WTC11 (cell line): ENCODE data around the gene UTS2B. TPM values are rescaled to one million over a fixed set of nuclear protein-coding genes. Genes with fewer than 3 reads are reported as not detected.

Source experiments
- ATAC-seq: fragments of 200-7000 bp; cut with Tn5 transposase; 2 replicates; pipeline ENCODE4 v1.10.0; 2021; ENCODE audit warnings: mild to moderate bottlenecking, moderate library complexity
- CTCF ChIA-PET: fragments of 300-600 bp; sonication (Branson Sonifier 250); formaldehyde crosslinking; loops from one replicate; lab custom pipeline; 2021; ENCODE audit warnings: antibody characterized with exemption; lab: Charles Lee
- POLR2A ChIA-PET: fragments of 350-600 bp; sonication (Branson Sonifier 250); formaldehyde crosslinking; loops from one replicate; lab custom pipeline; 2021; ENCODE audit warnings: antibody characterized with exemption; lab: Charles Lee
- DNase-seq: peaks from one replicate; pipeline ENCODE4 v3.0.0; 2021; ENCODE audit warnings: low spot score
- H3K27ac Mint-ChIP-seq: 2 replicates; pipeline ENCODE4 v1.8.0; 2021; ENCODE audit warnings: mixed read lengths
- H3K27me3 Mint-ChIP-seq: 2 replicates; pipeline ENCODE4 v1.8.0; 2021; ENCODE audit warnings: low read depth, mild to moderate bottlenecking, moderate library complexity, mixed read lengths
- H3K36me3 Mint-ChIP-seq: 2 replicates; pipeline ENCODE4 v1.8.0; 2021; ENCODE audit warnings: mixed read lengths
- H3K4me1 Mint-ChIP-seq: 2 replicates; pipeline ENCODE4 v1.8.0; 2022; ENCODE audit warnings: mixed read lengths
- H3K4me3 Mint-ChIP-seq: 2 replicates; pipeline ENCODE4 v1.8.0; 2021; ENCODE audit warnings: mild to moderate bottlenecking, moderate library complexity, mixed read lengths
- H3K9me3 Mint-ChIP-seq: 2 replicates; pipeline ENCODE4 v1.8.0; 2021; ENCODE audit warnings: mixed read lengths
- AFF4 ChIP-seq: sonication (generic); formaldehyde crosslinking; IDR thresholded peaks from 2 replicates; pipeline ENCODE4 v1.8.1; 2023; ENCODE audit warnings: mild to moderate bottlenecking, missing genetic modification reagents, borderline replicate concordance
- ARID4B ChIP-seq: sonication (generic); formaldehyde crosslinking; IDR thresholded peaks from 2 replicates; pipeline ENCODE4 v1.8.0; 2023; ENCODE audit warnings: missing genetic modification reagents, mild to moderate bottlenecking, borderline replicate concordance
- ATF1 ChIP-seq: sonication (generic); formaldehyde crosslinking; IDR thresholded peaks from 2 replicates; pipeline ENCODE4 v1.8.1; 2023; ENCODE audit warnings: mild to moderate bottlenecking, moderate library complexity, missing genetic modification reagents
- CBFB ChIP-seq: sonication (generic); formaldehyde crosslinking; IDR thresholded peaks from 2 replicates; pipeline ENCODE4 v1.8.1; 2022; ENCODE audit warnings: mild to moderate bottlenecking, low read depth, missing genetic modification reagents
- CREB1 ChIP-seq: sonication (generic); formaldehyde crosslinking; IDR thresholded peaks from 2 replicates; pipeline ENCODE4 v1.8.0; 2023; ENCODE audit warnings: mild to moderate bottlenecking, missing genetic modification reagents
- EMX1 ChIP-seq: fragments of 250-450 bp; sonication (Bioruptor Pico); IDR thresholded peaks from 2 replicates; pipeline ENCODE4 v1.8.0; 2021; ENCODE audit warnings: mild to moderate bottlenecking
- FOXJ3 ChIP-seq: sonication (generic); formaldehyde crosslinking; IDR thresholded peaks from 2 replicates; pipeline ENCODE4 v1.9.0; 2021; ENCODE audit warnings: missing genetic modification reagents, mild to moderate bottlenecking, borderline replicate concordance
- GRHL2 ChIP-seq: fragments of 250-450 bp; sonication (Bioruptor Pico); IDR thresholded peaks from 2 replicates; pipeline ENCODE4 v1.8.0; 2022; ENCODE audit warnings: mild to moderate bottlenecking, moderate library complexity; ENCODE audit not compliant: insufficient replicate concordance, severe bottlenecking
- GTF2I ChIP-seq: fragments of 250-450 bp; sonication (Bioruptor Pico); conservative IDR thresholded peaks from 2 replicates; pipeline ENCODE4 v1.4.0; 2021; ENCODE audit warnings: mild to moderate bottlenecking
- KAT7 ChIP-seq: sonication (generic); formaldehyde crosslinking; IDR thresholded peaks from 2 replicates; pipeline ENCODE4 v1.8.1; 2023; ENCODE audit warnings: missing genetic modification reagents, mild to moderate bottlenecking, borderline replicate concordance
- NFE2L1 ChIP-seq: sonication (generic); formaldehyde crosslinking; IDR thresholded peaks from 2 replicates; pipeline ENCODE4 v1.8.1; 2023; ENCODE audit warnings: missing genetic modification reagents
- NR1H2 ChIP-seq: sonication (generic); formaldehyde crosslinking; IDR thresholded peaks from 2 replicates; pipeline ENCODE4 v1.9.0; 2021; ENCODE audit warnings: mild to moderate bottlenecking, moderate library complexity, missing genetic modification reagents
- PREB ChIP-seq: sonication (generic); formaldehyde crosslinking; IDR thresholded peaks from 2 replicates; pipeline ENCODE4 v1.8.1; 2022; ENCODE audit warnings: mild to moderate bottlenecking, missing genetic modification reagents, moderate library complexity, borderline replicate concordance
- RELA ChIP-seq: sonication (generic); formaldehyde crosslinking; IDR thresholded peaks from 2 replicates; pipeline ENCODE4 v1.8.1; 2022; ENCODE audit warnings: missing genetic modification reagents, mild to moderate bottlenecking, borderline replicate concordance
- RORB ChIP-seq: fragments of 250-450 bp; sonication (Bioruptor Pico); IDR thresholded peaks from 2 replicates; pipeline ENCODE4 v1.9.0; 2021; ENCODE audit warnings: mild to moderate bottlenecking
- TCF7 ChIP-seq: sonication (generic); formaldehyde crosslinking; IDR thresholded peaks from 2 replicates; pipeline ENCODE4 v1.8.0; 2022; ENCODE audit warnings: mild to moderate bottlenecking, low read depth, missing genetic modification reagents, moderate library complexity
- TEAD4 ChIP-seq: sonication (generic); formaldehyde crosslinking; IDR thresholded peaks from 2 replicates; pipeline ENCODE4 v1.8.0; 2022; ENCODE audit warnings: mild to moderate bottlenecking, missing genetic modification reagents
- ZNF138 ChIP-seq: sonication (generic); formaldehyde crosslinking; conservative IDR thresholded peaks from 2 replicates; pipeline ENCODE4 v1.8.1; 2022; ENCODE audit warnings: mild to moderate bottlenecking, moderate library complexity, missing genetic modification reagents
- ZNF263 ChIP-seq: sonication (generic); formaldehyde crosslinking; IDR thresholded peaks from 2 replicates; pipeline ENCODE4 v1.8.1; 2022; ENCODE audit warnings: low read depth, mild to moderate bottlenecking, moderate library complexity, missing genetic modification reagents
- ZNF317 ChIP-seq: sonication (generic); formaldehyde crosslinking; IDR thresholded peaks from 2 replicates; pipeline ENCODE4 v1.8.1; 2023; ENCODE audit warnings: low read depth, mild to moderate bottlenecking, moderate library complexity, missing genetic modification reagents, borderline replicate concordance
- ZNF671 ChIP-seq: fragments of 250-450 bp; sonication (Bioruptor Pico); IDR thresholded peaks from 2 replicates; pipeline ENCODE4 v1.8.0; 2021; ENCODE audit warnings: mild to moderate bottlenecking
- ZSCAN18 ChIP-seq: fragments of 250-450 bp; sonication (Bioruptor Pico); IDR thresholded peaks from 2 replicates; pipeline ENCODE4 v2.1.2; 2022; ENCODE audit warnings: mild to moderate bottlenecking, moderate library complexity
- total RNA-seq: library from RNA; stranded (reverse); gene quantifications from 3 replicates; pipeline ENCODE4 v1.2.3, GENCODE V29; 2021

Gene UTS2B
- total RNA-seq, 1 experiment from 2014 or later, result not detected

- ATAC-seq (no peak), DNase-seq (no peak)
- Mint-ChIP-seq H3K4me3 (no peak overlapping the region), H3K36me3 (peaks cover 21% of the 10 kb centered on the region), H3K27ac (peak overlapping the region; percentile 40), H3K27me3 (no peaks in the 10 kb centered on the region), H3K9me3 (no peaks in the 10 kb centered on the region), H3K4me1 (peaks cover 79% of the 10 kb centered on the region)
- TF ChIP-seq NFE2L1 (CRISPR knock-in tag), result no peak
- TF ChIP-seq KAT7 (CRISPR knock-in tag), result no peak
- no peak for TF ChIP-seq RELA (CRISPR knock-in tag)
- TF ChIP-seq ATF1 (CRISPR knock-in tag), result no peak
- TF ChIP-seq AFF4 (CRISPR knock-in tag), result no peak
- POLR2A ChIA-PET, result no interaction called here
- CTCF ChIA-PET, result interaction anchor here (1.2 kb wide), 1 partner anchor 119 kb away, joined by 3 read pairs; no protein-coding TSS in a partner anchor
Observed at GRCh38 chr3:191363221-191363620, 32.9 kb upstream of the UTS2B start.

GRCh38 chr3:191362524-191363090, 32.3 kb upstream of the UTS2B start:
- ATAC-seq (no peak), DNase-seq (no peak)
- no peak overlapping the region for H3K27ac Mint-ChIP-seq
- H3K4me3 Mint-ChIP-seq, result no peak overlapping the region
- TF ChIP-seq NFE2L1 (CRISPR knock-in tag) (no peak), GTF2I (CRISPR knock-in tag) (no peak), EMX1 (CRISPR knock-in tag) (no peak), PREB (CRISPR knock-in tag) (no peak), ZNF671 (CRISPR knock-in tag) (no peak)
- ChIA-PET POLR2A (no interaction called here), CTCF (interaction anchor here (1.2 kb wide), 1 partner anchor 118 kb away, joined by 3 read pairs; no protein-coding TSS in a partner anchor)
- peaks cover 21% of the 10 kb centered on the region for H3K36me3 Mint-ChIP-seq
- no peaks in the 10 kb centered on the region for H3K27me3 Mint-ChIP-seq
- H3K9me3 Mint-ChIP-seq, result no peaks in the 10 kb centered on the region
- peaks cover 80% of the 10 kb centered on the region for H3K4me1 Mint-ChIP-seq

- H3K27ac Mint-ChIP-seq, result no peak overlapping the region
- no peak for TF ChIP-seq ZNF263
- TF ChIP-seq TCF7 (CRISPR knock-in tag), result no peak
- no peak for TF ChIP-seq ARID4B (CRISPR knock-in tag)
- TF ChIP-seq TEAD4 (CRISPR knock-in tag), result no peak
- no peak for TF ChIP-seq CBFB (CRISPR knock-in tag)
- no peak for TF ChIP-seq CREB1 (CRISPR knock-in tag)
- TF ChIP-seq ZSCAN18 (CRISPR knock-in tag), result no peak
- TF ChIP-seq RORB (CRISPR knock-in tag), result no peak
- TF ChIP-seq ZNF317, result no peak
- TF ChIP-seq FOXJ3 (CRISPR knock-in tag), result no peak
- TF ChIP-seq GRHL2, result no peak
- no peak for TF ChIP-seq NR1H2 (CRISPR knock-in tag)
- no peak for TF ChIP-seq ZNF138 (CRISPR knock-in tag)
Observed at GRCh38 chr3:191362037-191362436, 31.7 kb upstream of the UTS2B start.

More at GRCh38 chr3:191362037-191362436, 31.7 kb upstream of the UTS2B start:
- no peak for DNase-seq
- ChIA-PET POLR2A (no interaction called here), CTCF (interaction anchor here (1.2 kb wide), 1 partner anchor 118 kb away, joined by 3 read pairs; no protein-coding TSS in a partner anchor)
- no peak overlapping the region for H3K4me3 Mint-ChIP-seq
- no peak for ATAC-seq
- H3K27me3 Mint-ChIP-seq, result no peaks in the 10 kb centered on the region
- H3K4me1 Mint-ChIP-seq, result peaks cover 81% of the 10 kb centered on the region
- no peaks in the 10 kb centered on the region for H3K9me3 Mint-ChIP-seq
- peaks cover 21% of the 10 kb centered on the region for H3K36me3 Mint-ChIP-seq
